ENCODE data around the gene CDR2L.

GRCh38 chr17:75001915-75002843 is 14.7 kb downstream of the CDR2L start:
- TF ChIP-seq CTCF (IDR thresholded peaks at IDR 0.05): no peak
- TF ChIP-seq POLR2A (IDR thresholded peaks at IDR 0.05): no peak
